ENCODE results near the gene AZIN2. TPM values are rescaled to one million over a fixed set of nuclear protein-coding genes. Genes with fewer than 3 reads are reported as not detected.

The AZIN2 gene
- total RNA-seq, 1 experiment from 2014 or later: 7.3 TPM

DNA sequence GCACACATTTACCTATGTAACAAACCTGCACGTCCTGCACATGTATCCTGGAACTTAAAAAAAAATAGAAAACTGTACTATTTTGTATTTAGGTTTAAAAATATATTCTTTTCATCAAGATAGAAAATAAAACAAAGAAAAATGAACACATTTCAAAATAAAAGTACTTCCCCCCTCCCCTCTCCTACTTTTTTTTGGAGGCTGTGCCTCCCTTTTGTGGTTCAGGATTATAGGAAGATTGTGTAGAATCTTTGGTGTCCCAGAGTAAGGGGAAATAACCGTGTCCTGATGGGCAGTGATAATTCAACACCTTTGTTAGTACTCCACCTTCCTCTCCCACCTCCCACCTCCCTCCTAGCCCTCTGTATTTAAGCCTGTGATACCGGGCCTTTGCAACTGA, 60.8 kb downstream of the AZIN2 start:
- TF ChIP-seq EZH2 (IDR thresholded peaks at IDR 0.05; ENCODE audit: low read depth): no peak
- TF ChIP-seq, protein P1, sequence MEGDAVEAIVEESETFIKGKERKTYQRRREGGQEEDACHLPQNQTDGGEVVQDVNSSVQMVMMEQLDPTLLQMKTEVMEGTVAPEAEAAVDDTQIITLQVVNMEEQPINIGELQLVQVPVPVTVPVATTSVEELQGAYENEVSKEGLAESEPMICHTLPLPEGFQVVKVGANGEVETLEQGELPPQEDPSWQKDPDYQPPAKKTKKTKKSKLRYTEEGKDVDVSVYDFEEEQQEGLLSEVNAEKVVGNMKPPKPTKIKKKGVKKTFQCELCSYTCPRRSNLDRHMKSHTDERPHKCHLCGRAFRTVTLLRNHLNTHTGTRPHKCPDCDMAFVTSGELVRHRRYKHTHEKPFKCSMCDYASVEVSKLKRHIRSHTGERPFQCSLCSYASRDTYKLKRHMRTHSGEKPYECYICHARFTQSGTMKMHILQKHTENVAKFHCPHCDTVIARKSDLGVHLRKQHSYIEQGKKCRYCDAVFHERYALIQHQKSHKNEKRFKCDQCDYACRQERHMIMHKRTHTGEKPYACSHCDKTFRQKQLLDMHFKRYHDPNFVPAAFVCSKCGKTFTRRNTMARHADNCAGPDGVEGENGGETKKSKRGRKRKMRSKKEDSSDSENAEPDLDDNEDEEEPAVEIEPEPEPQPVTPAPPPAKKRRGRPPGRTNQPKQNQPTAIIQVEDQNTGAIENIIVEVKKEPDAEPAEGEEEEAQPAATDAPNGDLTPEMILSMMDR (conservative IDR thresholded peaks at IDR 0.05): no peak
- DNase-seq: no peak
- Histone ChIP-seq H2AFZ (no peak overlapping the region), H3K79me2 (ENCODE audit: low read depth) (no peaks in the 10 kb centered on the region), H3K4me1 (replicated peaks; ENCODE audit: insufficient read depth) (peaks cover 7% of the 10 kb centered on the region; the same call in 1 of the 2 replicates), H3K36me3 (ENCODE audit: low read depth) (no peaks in the 10 kb centered on the region), H3K9me3 (ENCODE audit: insufficient read depth, low read depth) (no peaks in the 10 kb centered on the region), H3K27me3 (ENCODE audit: insufficient read depth, low read depth) (no peaks in the 10 kb centered on the region), H4K20me1 (ENCODE audit: insufficient read depth) (no peaks in the 10 kb centered on the region), H3K9me2 (ENCODE audit: insufficient read depth) (no peaks in the 10 kb centered on the region), H3K4me2 (no peak overlapping the region), H3K4me3 (no peak overlapping the region), H3K27ac (no peak overlapping the region), H3F3A (ENCODE audit: insufficient read depth, low read depth) (peaks cover 12% of the 10 kb centered on the region; the same call in 1 of the 2 replicates)
- ChIA-PET POLR2A (ENCODE audit: unreplicated experiment) (no interaction called here), CTCF (no interaction called here)
- intact Hi-C loops (cut with micrococcal nuclease; ENCODE audit: unreplicated experiment): no loop called here
- no TSS peak for BruUV-seq (replicated peaks)

DNA sequence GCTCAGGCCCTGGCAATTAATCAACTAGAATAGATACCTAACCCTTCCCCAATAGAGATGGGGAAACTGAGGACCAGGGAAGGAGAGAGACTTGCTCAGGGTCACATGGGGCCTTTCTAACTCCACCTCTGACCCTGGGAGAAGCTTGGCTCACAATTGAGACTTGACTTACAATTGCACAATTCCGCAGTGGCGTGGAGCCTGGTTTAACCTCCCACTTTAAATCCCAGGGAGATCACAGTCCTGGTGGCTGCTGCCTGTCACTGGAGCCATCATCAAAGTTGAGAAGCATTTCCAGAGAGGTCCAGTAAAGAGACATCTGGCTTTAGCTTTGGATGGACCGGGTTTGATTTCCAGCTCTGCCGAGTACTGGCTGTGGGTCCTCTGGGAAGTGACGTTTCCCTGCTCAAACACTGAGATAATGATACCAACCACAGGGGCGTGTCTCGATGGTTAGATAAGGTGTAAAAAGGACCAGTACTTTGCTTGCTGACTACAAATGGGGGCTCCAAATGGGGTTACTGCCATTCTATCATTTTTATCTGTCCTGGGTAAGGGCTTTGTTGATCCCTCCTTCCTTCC, 61.6 kb downstream of the AZIN2 start:
- Histone ChIP-seq H3K4me3 (no peak overlapping the region), H3K27me3 (ENCODE audit: insufficient read depth, low read depth) (no peaks in the 10 kb centered on the region), H2AFZ (no peak overlapping the region), H3K27ac (no peak overlapping the region), H3K9me3 (ENCODE audit: insufficient read depth, low read depth) (no peaks in the 10 kb centered on the region), H4K20me1 (ENCODE audit: insufficient read depth) (no peaks in the 10 kb centered on the region), H3K79me2 (ENCODE audit: low read depth) (no peaks in the 10 kb centered on the region), H3K4me2 (no peak overlapping the region), H3K4me1 (replicated peaks; ENCODE audit: insufficient read depth) (peaks cover 7% of the 10 kb centered on the region; the same call in 1 of the 2 replicates), H3K9me2 (ENCODE audit: insufficient read depth) (no peaks in the 10 kb centered on the region), H3F3A (ENCODE audit: insufficient read depth, low read depth) (peaks cover 12% of the 10 kb centered on the region; the same call in 1 of the 2 replicates), H3K36me3 (ENCODE audit: low read depth) (no peaks in the 10 kb centered on the region)
- ChIA-PET POLR2A (ENCODE audit: unreplicated experiment) (no interaction called here), CTCF (no interaction called here)
- TF ChIP-seq, protein P1 (conservative IDR thresholded peaks at IDR 0.05): no peak
- TF ChIP-seq EZH2 (IDR thresholded peaks at IDR 0.05; ENCODE audit: low read depth): no peak
- no TSS peak for BruUV-seq (replicated peaks)
- intact Hi-C loops (cut with micrococcal nuclease; ENCODE audit: unreplicated experiment): no loop called here
- DNase-seq: no peak

DNA sequence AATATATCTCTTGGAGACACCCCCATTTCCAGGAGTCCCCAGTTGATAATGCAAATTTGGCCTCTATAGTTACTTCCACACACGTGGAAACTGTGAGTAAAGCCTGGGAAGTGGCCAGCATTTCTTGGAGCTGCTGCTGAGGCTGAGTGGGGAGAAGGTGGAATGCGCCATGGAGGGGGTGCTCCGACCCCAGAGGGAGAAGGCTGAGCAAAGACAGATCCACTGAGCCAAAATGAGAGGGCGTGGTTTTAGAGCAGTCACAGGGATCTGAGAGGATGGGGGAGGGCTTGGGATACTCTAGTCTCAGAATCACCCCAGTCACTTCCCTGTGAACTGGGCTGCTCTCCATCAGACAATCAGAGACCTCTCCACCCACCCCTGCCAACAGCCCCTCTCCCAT, 62.2 kb downstream of the AZIN2 start:
- no peaks in the 10 kb centered on the region for H3K79me2 ChIP-seq (ENCODE audit: low read depth)
- no peaks in the 10 kb centered on the region for H3K9me2 ChIP-seq (ENCODE audit: insufficient read depth)
- no peaks in the 10 kb centered on the region for H3K9me3 ChIP-seq (ENCODE audit: insufficient read depth, low read depth)
- H3K4me1 ChIP-seq (replicated peaks; ENCODE audit: insufficient read depth): peaks cover 7% of the 10 kb centered on the region; the same call in 1 of the 2 replicates
- POLR2A ChIA-PET (ENCODE audit: unreplicated experiment): no interaction called here
- no peaks in the 10 kb centered on the region for H3K36me3 ChIP-seq (ENCODE audit: low read depth)
- H3K27me3 ChIP-seq (ENCODE audit: insufficient read depth, low read depth): no peaks in the 10 kb centered on the region
- H3K4me3 ChIP-seq: no peak overlapping the region
- no peaks in the 10 kb centered on the region for H4K20me1 ChIP-seq (ENCODE audit: insufficient read depth)
- CTCF ChIA-PET: no interaction called here
- H3K4me2 ChIP-seq: no peak overlapping the region
- no peak overlapping the region for H3K27ac ChIP-seq
- no peak for DNase-seq
- no peak overlapping the region for H2AFZ ChIP-seq
- TF ChIP-seq EZH2 (IDR thresholded peaks at IDR 0.05; ENCODE audit: low read depth): no peak
- TF ChIP-seq, protein P1 (conservative IDR thresholded peaks at IDR 0.05): no peak
- H3F3A ChIP-seq (ENCODE audit: insufficient read depth, low read depth): peaks cover 10% of the 10 kb centered on the region; the same call in 1 of the 2 replicates
- intact Hi-C loops (cut with micrococcal nuclease; ENCODE audit: unreplicated experiment): no loop called here
- BruUV-seq (replicated peaks): no TSS peak

Measured in PC-9 (cell line).